ENCODE data around the gene RAP1GAP2.

Gene RAP1GAP2

DNA sequence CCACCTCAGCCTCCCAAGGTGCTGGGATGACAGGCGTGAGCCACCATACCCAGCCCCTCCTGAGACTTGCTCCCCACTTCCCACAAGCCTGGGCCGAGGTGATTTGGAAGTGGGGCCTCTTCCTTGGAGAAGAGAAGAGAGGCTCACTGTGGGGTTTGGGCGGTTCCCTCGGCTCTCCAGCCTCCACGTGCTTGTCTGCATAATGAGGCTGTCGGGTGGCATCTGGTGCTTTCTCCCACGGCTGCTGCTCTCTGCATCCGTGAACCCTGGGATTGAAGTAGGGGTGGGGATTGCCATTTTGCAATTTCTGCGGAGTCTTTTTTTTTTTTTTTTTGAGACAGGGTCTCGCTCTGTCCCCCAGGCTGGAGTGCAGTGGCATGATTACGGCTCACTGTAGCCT is 101.4 kb downstream of the RAP1GAP2 start:
- TF ChIP-seq ISL1 (CRISPR knock-in tag; IDR thresholded peaks at IDR 0.05), result no peak
- TF ChIP-seq TCF4 (CRISPR knock-in tag; IDR thresholded peaks at IDR 0.05; ENCODE audit: borderline replicate concordance), result no peak
- TF ChIP-seq, protein P1, sequence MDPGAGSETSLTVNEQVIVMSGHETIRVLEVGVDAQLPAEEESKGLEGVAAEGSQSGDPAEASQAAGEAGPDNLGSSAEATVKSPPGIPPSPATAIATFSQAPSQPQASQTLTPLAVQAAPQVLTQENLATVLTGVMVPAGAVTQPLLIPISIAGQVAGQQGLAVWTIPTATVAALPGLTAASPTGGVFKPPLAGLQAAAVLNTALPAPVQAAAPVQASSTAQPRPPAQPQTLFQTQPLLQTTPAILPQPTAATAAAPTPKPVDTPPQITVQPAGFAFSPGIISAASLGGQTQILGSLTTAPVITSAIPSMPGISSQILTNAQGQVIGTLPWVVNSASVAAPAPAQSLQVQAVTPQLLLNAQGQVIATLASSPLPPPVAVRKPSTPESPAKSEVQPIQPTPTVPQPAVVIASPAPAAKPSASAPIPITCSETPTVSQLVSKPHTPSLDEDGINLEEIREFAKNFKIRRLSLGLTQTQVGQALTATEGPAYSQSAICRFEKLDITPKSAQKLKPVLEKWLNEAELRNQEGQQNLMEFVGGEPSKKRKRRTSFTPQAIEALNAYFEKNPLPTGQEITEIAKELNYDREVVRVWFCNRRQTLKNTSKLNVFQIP (CRISPR knock-in tag; IDR thresholded peaks at IDR 0.05; ENCODE audit: borderline replicate concordance, low read depth), result no peak
- no peak for TF ChIP-seq SNAI2 (CRISPR knock-in tag; IDR thresholded peaks at IDR 0.05)
- TF ChIP-seq ESRRG (CRISPR knock-in tag; IDR thresholded peaks at IDR 0.05), result no peak
- no peak for TF ChIP-seq OSR1 (CRISPR knock-in tag; IDR thresholded peaks at IDR 0.05)
- TF ChIP-seq GLIS3 (CRISPR knock-in tag; IDR thresholded peaks at IDR 0.05), result no peak
- TF ChIP-seq, protein P2, sequence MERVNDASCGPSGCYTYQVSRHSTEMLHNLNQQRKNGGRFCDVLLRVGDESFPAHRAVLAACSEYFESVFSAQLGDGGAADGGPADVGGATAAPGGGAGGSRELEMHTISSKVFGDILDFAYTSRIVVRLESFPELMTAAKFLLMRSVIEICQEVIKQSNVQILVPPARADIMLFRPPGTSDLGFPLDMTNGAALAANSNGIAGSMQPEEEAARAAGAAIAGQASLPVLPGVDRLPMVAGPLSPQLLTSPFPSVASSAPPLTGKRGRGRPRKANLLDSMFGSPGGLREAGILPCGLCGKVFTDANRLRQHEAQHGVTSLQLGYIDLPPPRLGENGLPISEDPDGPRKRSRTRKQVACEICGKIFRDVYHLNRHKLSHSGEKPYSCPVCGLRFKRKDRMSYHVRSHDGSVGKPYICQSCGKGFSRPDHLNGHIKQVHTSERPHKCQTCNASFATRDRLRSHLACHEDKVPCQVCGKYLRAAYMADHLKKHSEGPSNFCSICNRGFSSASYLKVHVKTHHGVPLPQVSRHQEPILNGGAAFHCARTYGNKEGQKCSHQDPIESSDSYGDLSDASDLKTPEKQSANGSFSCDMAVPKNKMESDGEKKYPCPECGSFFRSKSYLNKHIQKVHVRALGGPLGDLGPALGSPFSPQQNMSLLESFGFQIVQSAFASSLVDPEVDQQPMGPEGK (CRISPR knock-in tag; IDR thresholded peaks at IDR 0.05; ENCODE audit: borderline replicate concordance), result no peak
- no peak for TF ChIP-seq CSDC2 (CRISPR knock-in tag; IDR thresholded peaks at IDR 0.05)
- ATAC-seq, result no peak

- TF ChIP-seq CSDC2 (CRISPR knock-in tag; IDR thresholded peaks at IDR 0.05) (no peak), ZFP3 (CRISPR knock-in tag; IDR thresholded peaks at IDR 0.05) (no peak), ESRRG (CRISPR knock-in tag; IDR thresholded peaks at IDR 0.05) (no peak), BACH2 (CRISPR knock-in tag; IDR thresholded peaks at IDR 0.05; ENCODE audit: borderline replicate concordance) (no peak), ZFP30 (CRISPR knock-in tag; IDR thresholded peaks at IDR 0.05) (no peak), ZNF70 (CRISPR knock-in tag; IDR thresholded peaks at IDR 0.05) (no peak), TCF4 (CRISPR knock-in tag; IDR thresholded peaks at IDR 0.05; ENCODE audit: borderline replicate concordance) (no peak), ZNF8 (CRISPR knock-in tag; IDR thresholded peaks at IDR 0.05) (no peak), ARNTL (CRISPR knock-in tag; IDR thresholded peaks at IDR 0.05; ENCODE audit: borderline replicate concordance, low read depth) (no peak), ZC3H10 (CRISPR knock-in tag; IDR thresholded peaks at IDR 0.05) (no peak), RARB (CRISPR knock-in tag; IDR thresholded peaks at IDR 0.05) (no peak), PPARA (CRISPR knock-in tag; IDR thresholded peaks at IDR 0.05; ENCODE audit: borderline replicate concordance) (no peak), TOX (CRISPR knock-in tag; IDR thresholded peaks at IDR 0.05; ENCODE audit: borderline replicate concordance) (no peak), GLIS3 (CRISPR knock-in tag; IDR thresholded peaks at IDR 0.05) (no peak)
- TF ChIP-seq, protein P3, sequence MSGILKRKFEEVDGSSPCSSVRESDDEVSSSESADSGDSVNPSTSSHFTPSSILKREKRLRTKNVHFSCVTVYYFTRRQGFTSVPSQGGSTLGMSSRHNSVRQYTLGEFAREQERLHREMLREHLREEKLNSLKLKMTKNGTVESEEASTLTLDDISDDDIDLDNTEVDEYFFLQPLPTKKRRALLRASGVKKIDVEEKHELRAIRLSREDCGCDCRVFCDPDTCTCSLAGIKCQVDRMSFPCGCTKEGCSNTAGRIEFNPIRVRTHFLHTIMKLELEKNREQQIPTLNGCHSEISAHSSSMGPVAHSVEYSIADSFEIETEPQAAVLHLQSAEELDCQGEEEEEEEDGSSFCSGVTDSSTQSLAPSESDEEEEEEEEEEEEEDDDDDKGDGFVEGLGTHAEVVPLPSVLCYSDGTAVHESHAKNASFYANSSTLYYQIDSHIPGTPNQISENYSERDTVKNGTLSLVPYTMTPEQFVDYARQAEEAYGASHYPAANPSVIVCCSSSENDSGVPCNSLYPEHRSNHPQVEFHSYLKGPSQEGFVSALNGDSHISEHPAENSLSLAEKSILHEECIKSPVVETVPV (CRISPR knock-in tag; IDR thresholded peaks at IDR 0.05), result no peak
- TF ChIP-seq, protein P1 (CRISPR knock-in tag; IDR thresholded peaks at IDR 0.05; ENCODE audit: borderline replicate concordance, low read depth), result no peak
- peak; percentile 18; the same call in 1 of the 3 replicates for ATAC-seq
Observed at GRCh38 chr17:2898255-2898926, 102.2 kb downstream of the RAP1GAP2 start.

- no peak for ATAC-seq
- TF ChIP-seq ZFP3 (CRISPR knock-in tag; IDR thresholded peaks at IDR 0.05) (no peak), ISL1 (CRISPR knock-in tag; IDR thresholded peaks at IDR 0.05) (no peak), TOX (CRISPR knock-in tag; IDR thresholded peaks at IDR 0.05; ENCODE audit: borderline replicate concordance) (no peak), ZFP30 (CRISPR knock-in tag; IDR thresholded peaks at IDR 0.05) (no peak), BACH2 (CRISPR knock-in tag; IDR thresholded peaks at IDR 0.05; ENCODE audit: borderline replicate concordance) (no peak), PPARA (CRISPR knock-in tag; IDR thresholded peaks at IDR 0.05; ENCODE audit: borderline replicate concordance) (no peak), CSDC2 (CRISPR knock-in tag; IDR thresholded peaks at IDR 0.05) (no peak), TCF4 (CRISPR knock-in tag; IDR thresholded peaks at IDR 0.05; ENCODE audit: borderline replicate concordance) (no peak), ZNF8 (CRISPR knock-in tag; IDR thresholded peaks at IDR 0.05) (no peak), SNAI2 (CRISPR knock-in tag; IDR thresholded peaks at IDR 0.05) (no peak), GLIS3 (CRISPR knock-in tag; IDR thresholded peaks at IDR 0.05) (no peak), ESRRG (CRISPR knock-in tag; IDR thresholded peaks at IDR 0.05) (no peak), RARB (CRISPR knock-in tag; IDR thresholded peaks at IDR 0.05) (no peak)
- TF ChIP-seq, protein P2 (CRISPR knock-in tag; IDR thresholded peaks at IDR 0.05; ENCODE audit: borderline replicate concordance), result no peak
- TF ChIP-seq, protein P3 (CRISPR knock-in tag; IDR thresholded peaks at IDR 0.05), result no peak
Observed at GRCh38 chr17:2899906-2900305, 103.7 kb downstream of the RAP1GAP2 start.
